SJCRH30 (cell line): ENCODE data around the gene WDR74. TPM values are rescaled to one million over a fixed set of nuclear protein-coding genes. Genes with fewer than 3 reads are reported as not detected.
"Not testable (repeated sequence)": the region's sequence is repeated elsewhere in the genome, so short reads cannot be mapped to it uniquely, and the experiment has no call there.

ENCODE experiments used
- DNase-seq, 2 experiments: peaks; one replicate each; pipeline ENCODE4 v3.0.0-alpha.2; 2015 to 2020
- H3K27ac ChIP-seq: fragments of 250-450 bp; sonication (Bioruptor Pico); 2 replicates; pipeline ENCODE4 v1.5.1; 2020; ENCODE audit warnings: mild to moderate bottlenecking, moderate library complexity
- H3K27me3 ChIP-seq: fragments of 250-450 bp; sonication (Bioruptor Pico); 2 replicates; pipeline ENCODE4 v1.5.1; 2020; ENCODE audit warnings: mild to moderate bottlenecking, moderate library complexity
- H3K36me3 ChIP-seq: fragments of 250-450 bp; sonication (Bioruptor Pico); 2 replicates; pipeline ENCODE4 v1.5.1; 2020; ENCODE audit warnings: mild to moderate bottlenecking, moderate library complexity
- H3K4me1 ChIP-seq: fragments of 250-450 bp; sonication (Bioruptor Pico); 2 replicates; pipeline ENCODE4 v1.5.1; 2020; ENCODE audit warnings: mild to moderate bottlenecking, moderate library complexity
- H3K4me3 ChIP-seq: fragments of 250-450 bp; sonication (Bioruptor Pico); 2 replicates; pipeline ENCODE4 v1.5.1; 2020; ENCODE audit warnings: mild to moderate bottlenecking, moderate library complexity
- H3K9me3 ChIP-seq: fragments of 250-450 bp; sonication (Bioruptor Pico); replicated peaks from 2 replicates; pipeline ENCODE4 v1.5.1; 2020; ENCODE audit warnings: mild to moderate bottlenecking, moderate library complexity
- total RNA-seq: library from RNA; depleted of rRNA; stranded (reverse); fragments of >200 nt; shearing (Covaris generic); gene quantifications from 2 replicates; pipeline ENCODE4 v1.2.3, GENCODE V29; 2014

WDR74 gene
- total RNA-seq, 1 experiment from 2014 or later: 46.7 TPM

DNA sequence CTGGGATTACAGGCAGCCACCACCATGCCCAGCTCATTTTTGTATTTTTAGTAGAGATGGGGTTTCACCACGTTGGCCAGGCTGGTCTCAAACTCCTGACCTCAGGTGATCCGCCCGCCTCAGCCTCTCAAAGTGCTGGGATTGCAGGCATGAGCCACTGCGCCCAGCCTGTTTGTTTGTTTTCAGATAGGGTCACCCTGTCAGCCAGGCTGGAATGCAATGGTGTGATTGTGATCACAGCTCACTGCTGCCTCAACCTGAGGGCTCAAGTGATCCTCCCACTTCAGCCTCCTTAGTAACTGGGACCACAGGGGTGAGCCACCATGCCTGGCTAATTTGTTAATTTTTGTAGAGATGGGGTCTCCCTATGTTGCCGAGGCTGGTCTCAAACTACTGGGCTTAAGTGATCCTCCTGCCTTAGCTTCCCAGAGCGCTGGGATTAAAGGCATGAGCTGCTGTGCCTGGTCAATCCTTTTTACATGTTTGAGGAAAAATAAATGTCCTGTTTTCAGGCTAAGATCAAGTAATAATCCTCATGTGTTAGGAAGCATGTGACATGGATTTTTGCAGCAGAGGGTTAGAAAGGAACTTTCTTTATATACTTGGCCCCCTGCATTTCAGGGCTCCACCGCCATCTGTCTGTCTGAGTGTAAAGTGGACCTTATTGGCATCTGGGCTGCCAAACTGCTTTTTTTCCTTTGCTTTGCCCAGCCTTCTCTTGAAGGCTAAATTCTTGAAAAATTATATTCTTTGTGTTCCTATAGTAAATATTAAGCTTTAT, 36.5 kb upstream of the WDR74 start:
- Histone ChIP-seq H3K4me1 (peaks cover 8% of the 10 kb centered on the region), H3K4me3 (no peak overlapping the region), H3K36me3 (peaks cover 19% of the 10 kb centered on the region), H3K9me3 (no peaks in the 10 kb centered on the region), H3K27me3 (no peaks in the 10 kb centered on the region), H3K27ac (no peak overlapping the region)
- DNase-seq: no peak

DNA sequence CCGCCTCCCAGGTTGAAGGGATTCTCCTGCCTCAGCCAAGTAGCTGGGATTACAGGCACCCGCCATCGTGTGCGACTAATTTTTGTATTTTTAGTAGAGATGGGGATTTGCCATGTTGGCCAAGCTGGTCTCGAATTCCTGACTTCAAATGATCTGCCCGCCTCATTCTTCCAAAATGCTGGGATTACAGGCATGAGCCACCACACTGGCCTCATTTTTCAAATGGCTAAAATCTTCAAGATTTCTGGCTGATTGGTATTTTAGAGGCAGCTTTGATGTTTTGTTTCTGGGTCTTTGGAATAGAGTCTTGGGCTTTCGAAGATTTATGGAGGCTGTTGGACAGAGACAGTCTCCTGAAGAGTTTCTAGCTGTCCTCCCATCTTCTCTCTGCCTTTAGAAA, 35.5 kb upstream of the WDR74 start:
- Histone ChIP-seq H3K27me3 (no peaks in the 10 kb centered on the region), H3K4me3 (no peak overlapping the region), H3K4me1 (peaks cover 3% of the 10 kb centered on the region), H3K9me3 (no peaks in the 10 kb centered on the region), H3K27ac (no peak overlapping the region), H3K36me3 (peaks cover 25% of the 10 kb centered on the region)
- DNase-seq: no peak

DNA sequence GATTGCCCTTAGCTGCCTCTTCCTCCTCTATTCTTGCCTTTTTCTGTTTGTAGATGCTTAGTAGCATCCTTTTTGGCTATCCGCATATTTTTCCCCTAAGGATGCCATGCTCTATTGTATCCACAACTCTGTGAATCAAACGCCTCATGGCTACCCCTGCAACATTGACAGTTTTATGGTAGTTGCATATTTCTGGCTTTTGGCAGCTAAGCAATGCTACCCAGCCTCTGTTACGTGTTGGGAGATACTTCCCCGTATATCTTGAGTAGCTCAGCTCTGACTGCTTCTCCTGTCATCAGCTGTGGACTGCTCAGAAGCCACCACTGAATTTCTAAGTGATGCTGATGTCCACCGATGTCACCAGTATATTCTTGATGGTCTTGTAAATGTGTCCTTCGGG, 26.2 kb upstream of the WDR74 start:
- Histone ChIP-seq H3K4me1 (no peaks in the 10 kb centered on the region), H3K27ac (no peak overlapping the region), H3K4me3 (no peak overlapping the region), H3K36me3 (peaks cover 11% of the 10 kb centered on the region; the same call in 1 of the 2 replicates), H3K27me3 (no peaks in the 10 kb centered on the region), H3K9me3 (no peaks in the 10 kb centered on the region)
- DNase-seq: no peak

DNA sequence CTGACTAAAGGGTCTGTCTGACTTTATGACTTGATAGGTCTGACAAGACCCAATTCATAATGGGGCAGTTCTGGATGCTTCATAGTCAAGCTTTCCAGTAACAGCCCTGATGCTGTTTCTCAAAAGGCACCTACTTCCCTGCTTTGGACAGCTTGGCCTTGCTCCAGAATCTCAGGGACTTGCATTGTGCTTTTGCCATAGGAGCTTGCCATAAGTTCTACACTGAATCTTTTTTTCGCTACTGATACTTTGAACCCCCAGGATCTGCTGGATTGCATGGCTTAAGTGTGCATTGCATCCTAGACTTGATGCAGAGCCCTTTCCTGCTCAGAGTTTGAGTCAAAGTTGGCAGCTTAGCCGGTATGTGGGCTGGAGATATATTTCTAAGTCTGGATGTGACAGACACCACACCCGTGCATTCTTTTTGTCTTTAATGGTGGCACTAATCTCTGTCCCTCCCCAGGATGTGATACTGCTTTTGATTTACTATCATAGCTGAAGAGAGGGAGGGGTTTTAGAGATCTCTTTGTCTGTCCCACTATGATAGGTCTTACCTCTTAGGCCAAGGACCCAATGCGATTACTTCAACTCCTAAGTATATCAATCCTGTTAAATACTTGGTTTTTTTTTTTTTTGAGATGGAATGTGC, 24.4 kb upstream of the WDR74 start:
- H3K9me3 ChIP-seq: no peaks in the 10 kb centered on the region
- H3K36me3 ChIP-seq: peaks cover 4% of the 10 kb centered on the region; the same call in 1 of the 2 replicates
- no peak overlapping the region for H3K4me3 ChIP-seq
- no peak overlapping the region for H3K27ac ChIP-seq
- H3K4me1 ChIP-seq: no peaks in the 10 kb centered on the region
- no peak for DNase-seq
- no peaks in the 10 kb centered on the region for H3K27me3 ChIP-seq

DNA sequence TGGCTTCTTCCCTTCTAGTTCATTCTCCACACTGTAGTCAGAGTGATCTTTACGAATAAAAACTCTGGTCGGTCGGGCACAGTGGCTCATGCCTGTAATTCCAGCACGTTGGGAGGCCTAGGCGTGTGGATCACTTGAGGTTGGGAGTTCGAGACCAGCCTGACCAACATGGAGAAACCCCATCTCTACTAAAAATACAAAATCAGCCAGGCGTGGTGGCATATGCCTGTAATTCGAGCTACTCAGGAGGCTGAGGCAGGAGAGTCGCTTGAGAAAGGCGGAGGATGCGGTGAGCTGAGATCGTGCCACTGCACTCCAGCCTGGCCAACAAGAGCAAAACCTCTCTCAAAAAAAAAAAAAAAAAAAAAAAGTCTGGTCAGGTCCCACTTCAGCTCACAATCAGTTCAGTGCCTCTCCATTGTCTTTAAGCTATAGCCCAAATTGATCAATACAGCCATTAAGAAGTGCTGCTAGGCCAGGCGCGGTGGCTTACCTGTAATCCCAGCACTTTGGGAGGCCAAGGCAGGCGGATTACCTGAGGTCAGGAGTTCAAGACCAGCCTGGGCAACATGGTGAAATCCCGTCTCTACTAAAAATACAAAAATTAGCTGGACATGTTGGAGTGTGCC, 22.3 kb upstream of the WDR74 start:
- H3K27ac ChIP-seq, H3K36me3 ChIP-seq, H3K9me3 ChIP-seq, H3K4me3 ChIP-seq, DNase-seq, H3K27me3 ChIP-seq, H3K4me1 ChIP-seq: not testable (repeated sequence)

DNA sequence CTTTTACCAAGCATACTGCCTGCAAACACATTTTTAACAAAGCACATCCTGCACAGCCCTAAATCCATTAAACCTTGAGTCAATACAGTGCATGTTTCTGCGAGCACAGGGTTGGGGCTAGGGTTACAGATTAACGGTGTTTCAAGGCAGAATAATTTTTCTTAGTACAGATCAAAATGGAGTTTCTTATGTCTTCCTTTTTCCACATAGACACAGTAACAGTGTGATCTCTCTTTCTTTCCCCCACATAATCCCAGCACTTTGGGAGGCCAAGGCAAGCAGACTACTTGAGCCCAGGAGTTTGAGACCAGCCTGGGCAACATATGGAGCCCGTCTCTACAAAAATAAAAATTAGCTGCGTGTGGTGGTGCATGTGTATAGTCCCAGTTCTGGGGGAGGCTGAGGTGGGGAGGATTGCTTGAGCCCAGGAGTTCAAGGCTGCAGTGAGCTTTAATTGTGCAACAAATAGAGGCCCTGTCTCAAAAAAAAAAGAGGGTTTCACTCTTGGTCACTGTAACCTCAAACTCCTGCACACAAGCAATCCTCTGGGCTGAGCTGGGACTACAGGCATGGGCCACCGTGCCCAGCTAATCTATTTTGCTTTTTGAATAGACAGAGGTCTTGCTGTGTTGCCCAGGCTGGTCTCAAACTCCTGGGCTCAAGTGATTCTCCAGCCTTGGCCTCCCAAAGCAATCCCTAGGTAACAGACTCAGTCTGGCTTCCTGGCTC, 21.6 kb upstream of the WDR74 start:
- Histone ChIP-seq H3K36me3 (peaks cover 4% of the 10 kb centered on the region; the same call in 1 of the 2 replicates), H3K9me3 (no peaks in the 10 kb centered on the region), H3K4me1 (peaks cover 2% of the 10 kb centered on the region; the same call in 1 of the 2 replicates), H3K27ac (no peak overlapping the region), H3K27me3 (no peaks in the 10 kb centered on the region), H3K4me3 (no peak overlapping the region)
- DNase-seq: no peak

DNA sequence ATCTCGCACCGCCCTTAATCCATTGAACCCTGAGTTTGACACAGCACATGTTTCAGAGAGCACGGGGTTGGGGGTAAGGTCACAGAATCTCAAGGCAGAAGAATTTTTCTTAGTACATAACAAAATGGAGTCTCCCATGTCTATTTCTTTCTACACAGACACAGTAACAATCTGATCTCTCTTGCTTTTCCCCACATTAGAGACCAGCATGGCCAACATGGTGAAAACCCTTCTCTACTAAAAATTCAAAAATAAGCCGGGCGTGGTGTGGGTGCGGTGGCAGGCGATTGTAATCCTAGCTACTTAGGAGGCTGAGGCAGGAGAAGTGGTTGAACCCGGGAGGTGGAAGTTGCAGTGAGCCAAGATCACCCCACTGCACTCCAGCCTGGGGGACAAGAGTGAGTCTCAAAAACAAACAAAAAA, 19.9 kb upstream of the WDR74 start:
- not testable (repeated sequence) for H3K9me3 ChIP-seq, DNase-seq, H3K4me3 ChIP-seq, H3K27me3 ChIP-seq, H3K4me1 ChIP-seq, H3K27ac ChIP-seq
- peaks cover 13% of the 10 kb centered on the region for H3K36me3 ChIP-seq

DNA sequence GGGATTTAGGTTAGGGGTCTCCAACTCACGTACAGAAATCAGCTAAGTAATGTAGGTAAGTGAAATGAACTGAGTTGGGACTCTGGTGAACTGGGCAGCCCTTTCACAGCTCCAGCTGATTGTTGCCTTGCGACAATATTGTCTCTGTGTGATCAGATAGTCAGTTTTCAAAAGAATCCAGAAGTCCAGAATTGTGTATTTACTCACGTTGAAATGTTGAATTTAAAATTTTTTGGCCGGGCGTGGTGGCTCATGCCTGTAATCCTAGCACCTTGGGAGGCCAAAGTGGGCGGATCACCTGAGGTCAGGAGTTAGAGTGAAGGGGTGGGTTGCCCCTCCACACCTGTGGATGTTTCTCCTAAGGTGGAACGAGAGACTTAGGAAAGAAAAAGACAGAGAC, 18.8 kb upstream of the WDR74 start:
- Histone ChIP-seq H3K27ac (no peak overlapping the region), H3K4me3 (no peak overlapping the region), H3K9me3 (no peaks in the 10 kb centered on the region), H3K36me3 (peaks cover 24% of the 10 kb centered on the region), H3K27me3 (no peaks in the 10 kb centered on the region), H3K4me1 (peaks cover 8% of the 10 kb centered on the region; the same call in 1 of the 2 replicates)
- DNase-seq: no peak

DNA sequence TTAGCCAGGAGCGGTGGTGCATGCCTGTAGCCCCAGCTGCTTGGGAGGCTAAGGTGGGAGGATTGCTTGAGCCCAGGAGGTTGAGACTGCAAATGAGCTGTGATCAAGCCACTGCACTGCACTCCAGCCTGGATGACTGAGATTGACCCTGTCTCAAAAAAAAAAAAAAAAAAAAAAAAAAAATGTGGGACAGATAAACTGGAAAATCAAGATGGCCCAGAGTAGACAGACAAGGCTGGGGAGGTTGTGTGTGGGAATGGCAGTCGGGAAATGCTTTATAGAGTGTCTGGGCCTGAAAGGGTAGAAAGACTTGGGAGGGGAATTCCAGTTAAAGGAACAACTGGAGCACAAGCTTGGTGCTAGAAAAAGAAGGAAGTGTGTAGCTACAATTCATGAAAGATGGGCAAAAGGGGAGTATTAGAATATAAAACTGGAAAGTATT, 18.2 kb upstream of the WDR74 start:
- Histone ChIP-seq H3K4me1 (peaks cover 8% of the 10 kb centered on the region), H3K36me3 (peaks cover 30% of the 10 kb centered on the region), H3K4me3 (no peak overlapping the region), H3K27me3 (no peaks in the 10 kb centered on the region), H3K27ac (no peak overlapping the region), H3K9me3 (no peaks in the 10 kb centered on the region)
- DNase-seq: no peak

DNA sequence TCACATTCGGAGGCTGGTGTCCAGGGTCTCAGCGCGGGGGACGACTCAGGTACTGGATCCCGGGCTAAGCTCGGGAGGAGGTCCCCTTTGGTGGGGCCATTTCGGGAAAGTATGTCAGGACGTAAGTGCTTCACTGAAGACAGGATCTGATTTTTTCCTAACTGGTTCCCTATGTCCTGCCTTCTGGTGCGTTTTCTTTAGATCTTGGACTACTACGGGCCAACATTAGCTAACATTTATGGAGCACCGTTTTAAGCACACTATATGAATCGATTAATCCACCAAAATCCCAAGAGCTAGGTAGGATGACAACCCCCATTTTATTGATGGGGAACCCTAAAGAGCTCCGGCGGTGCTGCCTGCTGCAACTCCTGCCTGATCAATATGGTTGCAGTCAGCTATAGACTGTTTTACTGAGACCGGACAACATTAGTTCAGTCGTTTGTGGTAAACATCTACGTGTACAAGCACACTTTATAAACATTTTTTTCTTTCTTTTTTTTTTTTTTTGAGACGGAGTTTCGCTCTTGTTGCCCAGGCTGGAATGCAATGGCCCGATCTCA, 17.0 kb upstream of the WDR74 start:
- no peaks in the 10 kb centered on the region for H3K9me3 ChIP-seq
- H3K4me3 ChIP-seq: peak overlapping the region; percentile 87
- H3K27me3 ChIP-seq: no peaks in the 10 kb centered on the region
- peaks cover 42% of the 10 kb centered on the region for H3K36me3 ChIP-seq
- DNase-seq: no peak
- H3K27ac ChIP-seq: peak overlapping the region; percentile 86
- H3K4me1 ChIP-seq: peaks cover 12% of the 10 kb centered on the region

DNA sequence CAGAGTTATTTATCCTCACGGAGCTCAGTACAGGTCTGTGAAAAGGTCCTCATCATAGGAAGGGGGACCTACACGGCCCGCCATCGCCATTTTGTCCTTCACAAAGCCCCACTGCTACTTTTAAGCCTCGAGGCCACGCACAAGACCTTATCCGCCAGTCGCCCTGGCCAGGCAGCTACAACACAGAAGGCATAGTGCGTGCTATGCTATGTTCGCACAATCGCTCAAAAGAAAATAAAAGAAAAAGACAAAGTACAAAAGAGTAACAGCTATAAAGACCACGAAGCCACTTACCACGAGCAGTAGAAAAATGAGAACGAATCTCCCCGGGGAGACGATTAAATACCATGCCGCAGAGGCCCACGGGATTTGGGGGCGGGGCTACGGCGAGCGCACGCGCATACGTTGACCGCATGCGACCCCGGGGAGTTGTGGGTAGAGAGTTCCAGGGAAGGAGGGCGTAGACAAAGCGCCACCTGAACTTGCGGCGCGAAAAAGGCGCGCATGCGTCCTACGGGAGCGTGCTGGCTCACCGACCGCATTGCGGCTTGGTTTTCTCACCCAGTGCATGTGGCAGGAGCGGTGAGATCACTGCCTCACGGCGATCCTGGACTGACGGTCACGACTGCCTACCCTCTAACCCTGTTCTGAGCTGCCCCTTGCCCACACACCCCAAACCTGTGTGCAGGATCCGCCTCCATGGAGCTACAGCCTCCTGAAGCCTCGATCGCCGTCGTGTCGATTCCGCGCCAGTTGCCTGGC, 16.4 kb upstream of the WDR74 start:
- peak; percentile 98 to 99 for DNase-seq
- Histone ChIP-seq H3K27me3 (no peaks in the 10 kb centered on the region), H3K36me3 (peaks cover 45% of the 10 kb centered on the region), H3K27ac (peak overlapping the region; percentile 86), H3K4me3 (peak overlapping the region; percentile 87), H3K9me3 (no peaks in the 10 kb centered on the region), H3K4me1 (peaks cover 12% of the 10 kb centered on the region)

DNA sequence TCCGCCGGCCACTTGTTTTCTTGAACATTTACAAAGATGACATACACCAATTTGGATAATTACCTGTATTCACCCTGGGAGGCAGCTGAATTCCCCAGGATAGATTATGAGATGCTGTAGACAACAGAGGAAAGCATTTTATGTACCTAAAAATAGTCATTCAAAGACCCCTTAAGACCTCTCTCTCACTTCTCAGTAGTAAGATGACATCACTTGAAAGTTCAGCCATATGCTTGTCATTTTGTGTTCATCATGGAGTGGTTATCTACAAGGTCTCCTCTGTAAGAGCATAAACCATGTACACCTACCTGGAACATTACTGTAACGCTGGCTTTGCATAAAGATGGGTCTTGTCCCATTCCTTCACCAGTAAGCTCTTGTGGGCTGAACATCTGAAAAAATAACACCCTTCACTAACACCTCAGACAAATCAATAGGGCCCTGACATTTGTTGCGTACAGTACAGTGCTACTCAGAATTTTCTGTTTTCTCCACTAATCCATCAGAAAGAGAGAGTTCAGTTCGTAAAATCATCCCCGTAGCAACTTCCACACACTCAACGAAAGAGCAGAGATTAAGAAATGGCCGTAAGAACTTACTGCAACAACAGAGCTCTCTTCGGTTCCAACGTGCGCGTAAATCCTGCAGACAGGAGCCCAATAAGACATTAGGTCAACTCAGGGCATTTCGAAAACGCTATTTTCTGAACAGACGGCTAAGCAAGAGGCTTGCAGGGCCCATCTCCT, 15.6 kb upstream of the WDR74 start:
- H3K27me3 ChIP-seq: no peaks in the 10 kb centered on the region
- no peak for DNase-seq
- H3K9me3 ChIP-seq: no peaks in the 10 kb centered on the region
- peaks cover 45% of the 10 kb centered on the region for H3K36me3 ChIP-seq
- peaks cover 12% of the 10 kb centered on the region for H3K4me1 ChIP-seq
- peak overlapping the region; percentile 86 for H3K27ac ChIP-seq
- H3K4me3 ChIP-seq: peak overlapping the region; percentile 87

DNA sequence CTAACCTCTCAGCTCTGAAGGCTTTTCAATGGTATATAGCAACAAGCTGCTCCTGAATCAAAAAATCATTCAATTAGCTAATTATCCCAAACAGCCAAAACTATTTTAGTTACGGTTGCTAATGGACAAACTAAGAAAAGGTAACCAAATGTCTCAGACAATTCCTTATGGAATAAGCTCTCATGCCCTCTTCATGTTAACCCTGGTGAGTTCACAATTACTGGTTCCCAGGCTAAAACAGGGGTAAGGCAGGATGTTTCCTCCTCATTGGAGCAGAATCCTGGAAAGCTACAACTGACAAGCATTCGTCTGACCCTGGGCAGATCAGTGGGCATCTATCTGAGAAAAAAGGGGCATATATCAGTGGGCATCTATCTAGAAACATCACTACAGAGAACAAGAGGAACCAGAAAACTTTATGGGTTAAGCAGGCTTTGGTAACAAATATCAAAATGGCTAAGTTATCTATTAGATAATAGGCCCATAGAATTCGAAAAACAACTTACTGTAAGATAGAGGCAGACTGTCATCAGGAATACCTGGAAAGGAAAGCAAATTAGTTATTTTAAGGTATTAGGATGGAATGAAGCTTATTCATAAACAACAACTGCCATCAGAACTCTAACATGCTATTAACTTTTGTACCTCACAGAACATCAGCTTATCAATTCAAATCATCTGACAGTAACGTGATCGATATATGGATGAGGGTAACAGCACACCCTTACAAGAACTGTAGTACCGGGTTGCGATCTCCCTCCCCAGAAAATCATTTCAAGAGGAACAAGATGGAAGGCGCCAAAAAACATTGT, 14.8 kb upstream of the WDR74 start:
- no peaks in the 10 kb centered on the region for H3K9me3 ChIP-seq
- H3K36me3 ChIP-seq: peaks cover 45% of the 10 kb centered on the region
- H3K4me3 ChIP-seq: peak overlapping the region; percentile 87
- no peak for DNase-seq
- H3K4me1 ChIP-seq: peaks cover 12% of the 10 kb centered on the region
- H3K27ac ChIP-seq: peak overlapping the region; percentile 86
- H3K27me3 ChIP-seq: no peaks in the 10 kb centered on the region
